ENCODE measurements around the gene SCN3B.

DNA sequence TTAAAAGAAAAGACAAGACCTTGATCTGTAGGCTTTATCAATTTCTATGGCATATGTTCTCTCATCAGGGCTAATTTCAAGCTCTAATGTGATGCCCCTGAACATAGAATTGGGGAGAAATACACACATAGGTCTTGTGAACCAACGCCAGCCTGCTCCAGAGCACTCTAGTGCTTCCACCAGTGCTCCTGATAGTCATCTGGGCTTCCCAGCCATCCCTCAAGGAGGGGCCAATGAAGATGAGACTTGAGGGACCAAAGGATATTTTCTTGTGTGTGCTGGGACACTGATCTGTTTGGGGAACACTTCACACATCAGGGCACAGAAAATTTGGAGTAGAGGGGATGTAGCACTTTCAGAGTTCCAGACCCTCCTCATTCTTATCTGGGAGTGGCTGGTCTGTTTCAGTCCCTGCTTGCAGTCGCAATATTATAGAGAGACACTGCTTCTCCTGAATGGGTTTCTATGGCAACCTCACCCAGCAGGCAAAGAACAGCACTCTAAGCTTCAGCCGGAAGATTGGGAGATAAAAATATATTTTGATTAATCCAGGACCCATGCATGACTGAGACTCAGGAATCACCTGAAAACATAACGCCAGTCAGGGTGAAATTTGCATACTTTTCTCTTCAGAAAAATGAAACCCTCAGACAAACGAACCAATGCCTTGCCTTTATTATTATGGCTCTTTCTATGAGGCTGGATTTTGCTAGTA is 28.4 kb upstream of the SCN3B start:
- TF ChIP-seq POLR2A (IDR thresholded peaks at IDR 0.05; ENCODE audit: low read depth, low read length), result no peak
- no peak for TF ChIP-seq POLR2AphosphoS5 (IDR thresholded peaks at IDR 0.05; ENCODE audit: low read depth, low read length)
- TF ChIP-seq PAX5 (IDR thresholded peaks at IDR 0.05; ENCODE audit: insufficient read depth, low read length, severe bottlenecking), result no peak
